Coronary artery (tissue), 2 donors: ENCODE measurements around the gene MTMR6.

ENCODE experiments used
- DNase-seq: peaks from one replicate; pipeline ENCODE4 v3.0.0-alpha.2; 2017; ENCODE audit warnings: low spot score
- H3K27ac ChIP-seq, 2 donors: fragments of 200-600 bp; sonication (generic); one replicate each; pipeline ENCODE4 v1.5.1; 2016 to 2019
- H3K4me3 ChIP-seq: fragments of 200-600 bp; sonication (generic); 2 replicates; pipeline ENCODE4 v1.5.1; 2016; ENCODE audit warnings: mild to moderate bottlenecking, moderate library complexity
- TF ChIP-seq, protein P1 (sequence below): fragments of 200-600 bp; sonication (generic); IDR thresholded peaks from one replicate; pipeline ENCODE4 v1.5.1; 2019; ENCODE audit warnings: antibody characterized with exemption

Gene MTMR6

DNA sequence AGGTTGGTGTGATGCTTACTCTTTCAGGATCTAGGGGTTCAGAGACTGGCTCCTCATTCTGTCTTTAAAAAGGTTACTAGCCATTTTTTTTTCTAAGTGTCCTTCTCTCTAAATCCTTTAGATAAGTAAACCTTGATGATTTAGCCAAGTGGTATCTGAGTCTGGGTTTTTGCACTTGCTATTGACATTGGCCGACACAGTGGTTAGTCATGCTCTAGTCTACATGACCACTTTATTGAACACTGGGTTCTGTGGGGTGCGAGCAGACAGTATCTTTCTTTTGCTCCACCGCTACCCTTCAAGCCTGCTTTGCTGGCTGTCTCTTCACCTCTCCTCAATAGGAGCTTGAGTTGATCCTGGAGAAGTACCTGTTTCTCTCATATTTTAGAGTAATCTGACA is 7.9 kb upstream of the MTMR6 start:
- TF ChIP-seq, protein P1, sequence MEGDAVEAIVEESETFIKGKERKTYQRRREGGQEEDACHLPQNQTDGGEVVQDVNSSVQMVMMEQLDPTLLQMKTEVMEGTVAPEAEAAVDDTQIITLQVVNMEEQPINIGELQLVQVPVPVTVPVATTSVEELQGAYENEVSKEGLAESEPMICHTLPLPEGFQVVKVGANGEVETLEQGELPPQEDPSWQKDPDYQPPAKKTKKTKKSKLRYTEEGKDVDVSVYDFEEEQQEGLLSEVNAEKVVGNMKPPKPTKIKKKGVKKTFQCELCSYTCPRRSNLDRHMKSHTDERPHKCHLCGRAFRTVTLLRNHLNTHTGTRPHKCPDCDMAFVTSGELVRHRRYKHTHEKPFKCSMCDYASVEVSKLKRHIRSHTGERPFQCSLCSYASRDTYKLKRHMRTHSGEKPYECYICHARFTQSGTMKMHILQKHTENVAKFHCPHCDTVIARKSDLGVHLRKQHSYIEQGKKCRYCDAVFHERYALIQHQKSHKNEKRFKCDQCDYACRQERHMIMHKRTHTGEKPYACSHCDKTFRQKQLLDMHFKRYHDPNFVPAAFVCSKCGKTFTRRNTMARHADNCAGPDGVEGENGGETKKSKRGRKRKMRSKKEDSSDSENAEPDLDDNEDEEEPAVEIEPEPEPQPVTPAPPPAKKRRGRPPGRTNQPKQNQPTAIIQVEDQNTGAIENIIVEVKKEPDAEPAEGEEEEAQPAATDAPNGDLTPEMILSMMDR = no peak

DNA sequence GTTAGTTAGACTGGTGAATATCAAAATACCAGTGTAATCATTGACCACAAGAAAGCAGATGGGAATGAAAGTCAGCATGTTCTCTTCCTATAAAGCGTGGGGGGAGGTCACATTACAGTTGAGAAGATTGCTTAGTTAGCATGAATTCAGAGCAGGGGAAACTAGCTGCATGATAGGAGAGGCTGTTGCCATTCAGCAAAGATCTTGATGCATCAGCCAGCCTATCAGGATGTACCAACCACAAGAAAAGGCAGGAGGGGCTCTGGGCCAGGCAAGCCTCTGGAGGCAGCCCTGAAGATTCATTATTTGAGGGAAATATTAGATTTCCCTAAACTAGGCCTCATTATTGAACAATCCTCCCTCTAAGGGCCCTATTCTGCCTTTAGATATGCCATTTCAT is 5.0 kb upstream of the MTMR6 start:
- Histone ChIP-seq H3K4me3 (no peak overlapping the region), H3K27ac (peak overlapping the region in 1 of 2 donors; percentile 31)
- no peak for DNase-seq
- TF ChIP-seq, protein P1 = no peak

More for the DNA sequence above, 7.9 kb upstream of the MTMR6 start:
- DNase-seq = no peak
- no peak overlapping the region for H3K4me3 ChIP-seq
- H3K27ac ChIP-seq = no peak overlapping the region

DNA sequence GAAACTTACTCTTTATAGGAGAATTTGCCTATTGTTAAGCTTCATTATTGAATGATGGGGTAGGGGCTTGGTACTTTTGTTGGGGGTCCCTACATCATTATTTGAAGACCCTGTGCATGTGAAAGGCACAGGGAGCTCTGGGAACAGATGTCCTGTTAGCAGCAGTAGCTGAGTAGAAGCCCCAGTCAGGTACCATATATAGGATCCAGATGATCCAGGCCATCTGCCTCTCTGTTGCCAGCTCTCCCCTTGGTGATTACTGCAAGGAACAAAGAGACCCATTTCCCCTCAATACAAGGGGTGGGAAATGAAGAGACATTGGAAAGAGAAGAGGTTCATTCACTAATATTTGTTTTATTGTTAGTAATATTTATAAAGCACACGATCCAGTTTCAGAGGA is 4.4 kb upstream of the MTMR6 start:
- Histone ChIP-seq H3K4me3 (no peak overlapping the region), H3K27ac (peak overlapping the region in 1 of 2 donors; percentile 31)
- TF ChIP-seq, protein P1 = no peak
- DNase-seq = no peak

DNA sequence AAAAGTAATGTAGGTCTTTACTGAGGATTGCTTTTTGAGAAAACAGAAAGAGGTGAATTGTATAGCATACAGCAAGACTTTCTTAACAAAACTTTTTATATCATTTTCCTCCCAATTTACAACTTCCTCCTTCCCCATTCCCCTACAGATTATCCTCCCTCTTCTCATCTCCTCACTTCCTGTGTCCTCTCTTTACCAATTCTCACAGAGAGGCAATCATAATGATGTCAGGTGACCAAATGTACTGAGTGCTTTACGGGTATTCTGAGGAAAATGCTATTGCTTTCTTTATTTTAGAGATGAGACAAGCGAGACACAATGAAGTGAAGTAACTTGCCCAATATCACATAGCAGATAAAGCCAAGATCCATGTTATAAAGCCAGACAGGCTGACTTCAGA is 1.7 kb upstream of the MTMR6 start:
- Histone ChIP-seq H3K4me3 (no peak overlapping the region), H3K27ac (no peak overlapping the region)
- TF ChIP-seq, protein P1 = no peak
- DNase-seq = no peak

DNA sequence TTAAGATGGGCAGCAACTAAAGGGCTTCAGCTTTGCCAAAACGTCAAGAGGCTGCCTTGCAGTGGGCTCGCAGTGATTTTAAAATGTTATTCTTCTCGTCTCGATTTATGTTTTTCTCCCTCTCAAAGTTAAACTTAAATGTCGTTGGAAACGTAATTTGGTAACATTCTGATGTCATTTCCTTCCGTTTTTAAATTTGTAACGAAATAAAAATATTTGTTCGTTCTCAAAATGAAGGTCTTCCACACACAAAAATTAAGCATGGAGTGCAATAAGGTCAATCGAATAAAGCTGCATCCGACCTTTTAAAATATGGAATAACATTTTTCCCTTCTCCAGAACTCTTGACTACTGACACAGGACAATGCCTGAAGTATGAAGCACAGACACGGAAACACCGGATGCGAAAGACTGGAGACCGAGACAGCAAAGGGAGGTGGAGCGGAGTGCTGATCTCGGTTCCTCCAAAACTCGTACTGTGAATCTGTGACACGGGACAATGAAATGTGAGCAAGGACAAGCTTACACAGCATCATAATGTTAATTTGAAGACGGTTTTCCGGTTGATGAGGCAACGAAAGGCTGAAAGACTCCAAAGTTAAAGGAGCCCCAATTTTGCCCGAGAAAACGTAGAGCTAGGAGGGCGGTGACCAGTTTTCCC is 850 bp downstream of the MTMR6 start:
- Histone ChIP-seq H3K4me3 (peak overlapping the region; percentile 92), H3K27ac (peak overlapping the region; percentile 78 to 93)
- TF ChIP-seq, protein P1 = no peak
- DNase-seq = no peak

DNA sequence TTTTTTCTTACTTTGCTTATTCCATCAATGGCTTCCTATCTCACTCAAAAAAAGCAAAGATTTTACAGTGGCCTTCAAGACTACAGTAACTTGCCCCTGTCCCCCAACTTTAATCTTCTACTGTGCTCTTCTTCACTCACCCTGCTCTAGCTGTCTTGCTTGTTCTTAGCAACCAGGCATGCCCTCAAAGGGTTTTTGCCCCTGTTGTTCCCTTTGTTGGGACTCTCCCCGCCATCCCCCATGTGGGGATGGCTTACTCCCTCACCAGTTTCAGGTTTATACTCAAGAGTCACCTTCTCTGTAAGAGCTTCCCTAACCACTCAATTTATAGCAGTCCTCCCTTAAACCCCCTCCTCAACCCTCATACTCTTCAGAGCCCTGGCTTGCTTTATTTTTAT is 5.4 kb downstream of the MTMR6 start:
- no peak for DNase-seq
- no peak overlapping the region for H3K4me3 ChIP-seq
- no peak overlapping the region for H3K27ac ChIP-seq
- TF ChIP-seq, protein P1 = no peak

DNA sequence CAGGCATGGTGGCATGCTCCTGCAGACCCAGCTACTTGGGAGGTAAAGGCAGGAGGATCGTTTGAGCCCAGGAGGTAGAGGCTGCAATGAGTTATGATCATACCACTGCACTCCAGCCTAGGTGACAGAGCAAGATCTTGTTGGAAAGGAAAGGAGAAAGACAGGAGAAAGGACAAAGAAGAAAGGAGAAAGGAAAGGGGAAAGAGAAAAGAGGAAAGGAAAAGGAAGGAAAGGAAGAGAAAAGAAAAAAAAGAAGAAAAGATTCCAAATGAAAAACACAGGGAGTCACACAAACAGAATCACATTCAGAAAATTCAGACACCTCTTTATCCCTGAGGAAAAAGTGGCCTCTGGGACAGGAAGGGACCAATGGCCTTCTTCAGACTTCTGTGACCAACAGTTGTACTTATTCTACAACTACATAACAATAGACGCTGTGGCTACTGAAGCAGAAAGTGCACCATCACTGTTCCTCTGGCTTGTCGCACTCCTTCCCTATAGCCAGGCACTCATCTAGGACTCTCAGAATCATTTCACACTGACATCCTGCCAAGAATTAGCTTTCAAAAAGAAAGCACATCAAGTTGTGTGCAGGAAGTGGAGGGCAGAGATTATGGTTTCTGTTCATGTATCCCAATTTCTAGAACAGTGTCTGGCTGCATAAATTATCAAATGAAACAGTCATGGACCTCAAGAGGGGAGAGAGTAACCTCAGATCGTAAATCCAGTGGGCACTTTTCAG is 5.9 kb downstream of the MTMR6 start:
- Histone ChIP-seq H3K27ac (no peak overlapping the region), H3K4me3 (no peak overlapping the region)
- TF ChIP-seq, protein P1 = no peak
- DNase-seq = no peak
